Lower leg skin (tissue), 3 donors: Measurements from ENCODE around the gene ATP13A2.

Source experiments
- POLR2A ChIP-seq, 2 donors: fragments of 450-650 bp; IDR thresholded peaks; one replicate each; pipeline ENCODE4 v1.6.1; 2016 to 2017; ENCODE audit warnings: antibody characterized with exemption in 2 of 2, mild to moderate bottlenecking in 1 of 2, moderate library complexity in 1 of 2
- TF ChIP-seq, protein P1 (sequence below), 3 donors: fragments of 450-650 bp; IDR thresholded peaks; one replicate each; pipeline ENCODE4 v1.5.1; 2016; ENCODE audit warnings: antibody characterized with exemption in 3 of 3, mild to moderate bottlenecking in 3 of 3, moderate library complexity in 2 of 3

DNA sequence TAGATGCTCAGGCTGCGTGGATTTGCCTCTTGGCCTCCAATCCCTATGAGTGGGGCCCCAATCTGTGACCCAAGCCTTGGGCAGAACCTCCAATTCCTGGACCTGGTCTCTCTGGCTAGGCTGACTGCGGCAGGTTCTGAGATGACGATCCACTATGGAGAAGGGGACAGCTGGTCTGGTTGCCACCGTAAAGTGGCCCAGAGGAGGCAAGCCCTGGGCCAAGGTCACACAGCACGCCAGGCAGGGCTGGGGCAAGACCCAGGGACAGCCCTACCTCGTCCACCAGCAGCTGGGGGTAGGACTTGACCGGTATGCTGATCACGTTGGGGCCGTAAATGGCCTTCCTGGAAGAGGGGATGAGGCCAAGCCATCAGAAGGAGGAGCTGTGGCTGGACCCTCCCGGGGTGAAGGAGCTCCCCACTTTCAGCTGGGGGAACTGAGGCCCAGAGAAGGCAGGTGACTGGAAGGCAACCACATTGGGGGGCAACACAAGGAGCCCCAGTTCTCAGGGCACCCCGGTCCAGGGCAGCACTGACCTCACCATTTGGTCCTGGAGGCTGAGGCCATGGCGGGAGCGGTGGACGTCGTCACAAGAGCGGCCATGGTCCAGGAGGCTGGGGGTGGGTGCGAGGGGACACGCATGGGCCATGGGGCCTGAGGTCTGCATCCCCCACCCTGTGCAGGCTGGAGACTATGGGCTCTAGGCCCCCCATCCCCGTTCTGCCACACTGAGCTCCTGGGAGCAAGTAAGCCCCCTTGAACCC lies 9.8 kb downstream of the ATP13A2 start:
- TF ChIP-seq, protein P1, sequence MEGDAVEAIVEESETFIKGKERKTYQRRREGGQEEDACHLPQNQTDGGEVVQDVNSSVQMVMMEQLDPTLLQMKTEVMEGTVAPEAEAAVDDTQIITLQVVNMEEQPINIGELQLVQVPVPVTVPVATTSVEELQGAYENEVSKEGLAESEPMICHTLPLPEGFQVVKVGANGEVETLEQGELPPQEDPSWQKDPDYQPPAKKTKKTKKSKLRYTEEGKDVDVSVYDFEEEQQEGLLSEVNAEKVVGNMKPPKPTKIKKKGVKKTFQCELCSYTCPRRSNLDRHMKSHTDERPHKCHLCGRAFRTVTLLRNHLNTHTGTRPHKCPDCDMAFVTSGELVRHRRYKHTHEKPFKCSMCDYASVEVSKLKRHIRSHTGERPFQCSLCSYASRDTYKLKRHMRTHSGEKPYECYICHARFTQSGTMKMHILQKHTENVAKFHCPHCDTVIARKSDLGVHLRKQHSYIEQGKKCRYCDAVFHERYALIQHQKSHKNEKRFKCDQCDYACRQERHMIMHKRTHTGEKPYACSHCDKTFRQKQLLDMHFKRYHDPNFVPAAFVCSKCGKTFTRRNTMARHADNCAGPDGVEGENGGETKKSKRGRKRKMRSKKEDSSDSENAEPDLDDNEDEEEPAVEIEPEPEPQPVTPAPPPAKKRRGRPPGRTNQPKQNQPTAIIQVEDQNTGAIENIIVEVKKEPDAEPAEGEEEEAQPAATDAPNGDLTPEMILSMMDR (IDR thresholded peaks at IDR 0.05): no peak
- TF ChIP-seq POLR2A (IDR thresholded peaks at IDR 0.05): no peak
